Activated CD8-positive, alpha-beta T cell treated with anti-CD3 and anti-CD28 coated beads for 36 hours (primary cell): ENCODE results near the gene NYAP2. TPM values are rescaled to one million over a fixed set of nuclear protein-coding genes. Genes with fewer than 3 reads are reported as not detected.

Experiments
- ATAC-seq: fragments of 200-7000 bp; cut with Tn5 transposase; one replicate; pipeline ENCODE4 v1.10.0; 2021; ENCODE audit warnings: mild to moderate bottlenecking, moderate library complexity
- CTCF ChIA-PET: fragments of 350-600 bp; sonication (Branson Sonifier 250); formaldehyde crosslinking; loops from one replicate; lab custom pipeline; 2021; ENCODE audit warnings: antibody characterized with exemption; lab: Charles Lee
- POLR2A ChIA-PET: fragments of 350-600 bp; sonication (Branson Sonifier 250); formaldehyde crosslinking; loops from one replicate; lab custom pipeline; 2021; ENCODE audit warnings: antibody characterized with exemption; lab: Charles Lee
- DNase-seq: peaks from one replicate; pipeline ENCODE4 v3.0.0-alpha.2; 2020
- H3K27ac Mint-ChIP-seq: one replicate; pipeline ENCODE4 v1.8.0; 2021; ENCODE audit warnings: mild to moderate bottlenecking, mixed read lengths
- H3K27me3 Mint-ChIP-seq: one replicate; pipeline ENCODE4 v1.8.0; 2021; ENCODE audit warnings: mixed read lengths
- H3K36me3 Mint-ChIP-seq: one replicate; pipeline ENCODE4 v1.8.0; 2021; ENCODE audit warnings: low read depth, mixed read lengths
- H3K4me1 Mint-ChIP-seq: one replicate; pipeline ENCODE4 v1.8.0; 2021; ENCODE audit warnings: low read depth, mixed read lengths
- H3K4me3 Mint-ChIP-seq: one replicate; pipeline ENCODE4 v1.8.0; 2021; ENCODE audit warnings: mild to moderate bottlenecking, moderate library complexity, mixed read lengths
- H3K9me3 Mint-ChIP-seq: one replicate; pipeline ENCODE4 v1.8.0; 2021; ENCODE audit warnings: mixed read lengths
- CTCF ChIP-seq: fragments of 200-600 bp; IDR thresholded peaks from one replicate; pipeline ENCODE4 v1.8.0; 2022; ENCODE audit warnings: antibody characterized with exemption, mild to moderate bottlenecking
- intact Hi-C: fragments of 100-400 bp; cut with micrococcal nuclease; formaldehyde crosslinking; loops from one replicate; pipeline ENCODE4 v1.10.0; 2022
- total RNA-seq, 2 experiments: library from RNA; stranded (reverse); gene quantifications; one replicate each; pipeline ENCODE4 v1.2.3, GENCODE V29; 2021

The NYAP2 gene
- total RNA-seq, 2 experiments from 2014 or later: not detected

GRCh38 chr2:225632351-225632750, 232.8 kb downstream of the NYAP2 start:
- Mint-ChIP-seq H3K27me3 (peaks cover 7% of the 10 kb centered on the region), H3K9me3 (no peaks in the 10 kb centered on the region), H3K4me1 (peaks cover 7% of the 10 kb centered on the region), H3K4me3 (no peak overlapping the region), H3K36me3 (no peaks in the 10 kb centered on the region), H3K27ac (no peak overlapping the region)
- intact Hi-C loops: no loop called here
- DNase-seq (no peak), ATAC-seq (no peak)
- CTCF ChIA-PET: no interaction called here
- POLR2A ChIA-PET: no interaction called here
- no peak for TF ChIP-seq CTCF

GRCh38 chr2:225636558-225636957, 237.0 kb downstream of the NYAP2 start:
- ATAC-seq (no peak), DNase-seq (no peak)
- H3K9me3 Mint-ChIP-seq: no peaks in the 10 kb centered on the region
- H3K36me3 Mint-ChIP-seq: no peaks in the 10 kb centered on the region
- ChIA-PET CTCF (no interaction called here), POLR2A (no interaction called here)
- H3K27me3 Mint-ChIP-seq: peaks cover 7% of the 10 kb centered on the region
- no peak overlapping the region for H3K4me3 Mint-ChIP-seq
- intact Hi-C loops: no loop called here
- H3K4me1 Mint-ChIP-seq: peaks cover 2% of the 10 kb centered on the region
- no peak for TF ChIP-seq CTCF
- no peak overlapping the region for H3K27ac Mint-ChIP-seq

GRCh38 chr2:225637259-225637658, 237.7 kb downstream of the NYAP2 start:
- no peak for TF ChIP-seq CTCF
- no peak overlapping the region for H3K27ac Mint-ChIP-seq
- POLR2A ChIA-PET: no interaction called here
- no peaks in the 10 kb centered on the region for H3K36me3 Mint-ChIP-seq
- no peak overlapping the region for H3K4me3 Mint-ChIP-seq
- CTCF ChIA-PET: no interaction called here
- no peaks in the 10 kb centered on the region for H3K9me3 Mint-ChIP-seq
- ATAC-seq (no peak), DNase-seq (no peak)
- H3K4me1 Mint-ChIP-seq: peaks cover under 1% of the 10 kb centered on the region
- H3K27me3 Mint-ChIP-seq: peaks cover 5% of the 10 kb centered on the region
- intact Hi-C loops: no loop called here

GRCh38 chr2:225640550-225640949, 241.0 kb downstream of the NYAP2 start:
- ATAC-seq: no peak

GRCh38 chr2:225649274-225649673, 249.8 kb downstream of the NYAP2 start:
- ATAC-seq: no peak
- Mint-ChIP-seq H3K4me1 (no peaks in the 10 kb centered on the region), H3K27ac (no peak overlapping the region), H3K36me3 (no peaks in the 10 kb centered on the region), H3K27me3 (peaks cover 6% of the 10 kb centered on the region), H3K4me3 (no peak overlapping the region), H3K9me3 (no peaks in the 10 kb centered on the region)
- no peak for DNase-seq
- no peak for TF ChIP-seq CTCF
- ChIA-PET POLR2A (no interaction called here), CTCF (interaction anchor here (1.4 to 1.5 kb wide), 2 partner anchors 11 to 14 kb away, joined by 3 to 11 read pairs; no protein-coding TSS in a partner anchor)
- intact Hi-C loops: no loop called here

More at GRCh38 chr2:225640550-225640949, 241.0 kb downstream of the NYAP2 start:
- ChIA-PET CTCF (no interaction called here), POLR2A (no interaction called here)
- no peaks in the 10 kb centered on the region for H3K4me1 Mint-ChIP-seq
- TF ChIP-seq CTCF: no peak
- intact Hi-C loops: no loop called here
- no peaks in the 10 kb centered on the region for H3K9me3 Mint-ChIP-seq
- H3K4me3 Mint-ChIP-seq: no peak overlapping the region
- peaks cover 4% of the 10 kb centered on the region for H3K27me3 Mint-ChIP-seq
- DNase-seq: no peak
- no peak overlapping the region for H3K27ac Mint-ChIP-seq
- H3K36me3 Mint-ChIP-seq: no peaks in the 10 kb centered on the region
